H1 (cell line): ENCODE data around the gene DESI1. TPM values are rescaled to one million over a fixed set of nuclear protein-coding genes. Genes with fewer than 3 reads are reported as not detected.

ENCODE experiments used
- CTCF ChIA-PET: fragments of 300-600 bp; sonication (Branson Sonifier 250); formaldehyde crosslinking; loops from one replicate; lab custom pipeline; 2021; ENCODE audit not compliant: partially characterized antibody; lab: Charles Lee
- POLR2A ChIA-PET: fragments of 300-600 bp; sonication (Branson Sonifier 250); formaldehyde crosslinking; loops from one replicate; lab custom pipeline; 2021; ENCODE audit warnings: inconsistent platforms; ENCODE audit not compliant: partially characterized antibody; lab: Charles Lee
- DNase-seq, 2 experiments: peaks; one replicate each; pipeline versions ENCODE4 v3.0.0 to v3.0.0-alpha.2; 2010 to 2022; ENCODE audit warnings: low spot score in 2 of 2, low read depth in 1 of 2, mixed read lengths in 1 of 2
- FAIRE-seq: peaks from 2 replicates; lab custom pipeline; 2011; peaks lifted over from hg19 to GRCh38; lab: Jason Lieb, UNC
- H2AFZ ChIP-seq: 2 replicates; pipeline ENCODE4 v1.8.1; 2012; ENCODE audit warnings: low read length, inconsistent platforms
- H2AK5ac ChIP-seq: 2 replicates; pipeline ENCODE4 v1.6.1; 2013; ENCODE audit warnings: low read depth, low read length
- H2BK120ac ChIP-seq: replicated peaks from 2 replicates; pipeline ENCODE3; 2013; ENCODE audit warnings: low read depth, low read length, inconsistent platforms
- H2BK12ac ChIP-seq: 2 replicates; pipeline ENCODE4 v1.6.1; 2013; ENCODE audit warnings: low read depth, low read length
- H2BK15ac ChIP-seq: 2 replicates; pipeline ENCODE4 v1.6.1; 2013; ENCODE audit warnings: low read length
- H2BK20ac ChIP-seq: 2 replicates; pipeline ENCODE4 v1.6.1; 2013; ENCODE audit warnings: low read length
- H2BK5ac ChIP-seq: 2 replicates; pipeline ENCODE4 v1.6.1; 2013; ENCODE audit warnings: low read depth, low read length
- H3K14ac ChIP-seq: 2 replicates; pipeline ENCODE4 v1.6.1; 2013; ENCODE audit warnings: inconsistent platforms; ENCODE audit not compliant: insufficient read length
- H3K18ac ChIP-seq: 2 replicates; pipeline ENCODE4 v1.6.1; 2013; ENCODE audit warnings: low read length; ENCODE audit errors: extremely low read depth
- H3K23ac ChIP-seq: 2 replicates; pipeline ENCODE4 v1.6.1; 2013; ENCODE audit warnings: inconsistent platforms; ENCODE audit not compliant: insufficient read length
- H3K23me2 ChIP-seq: 2 replicates; pipeline ENCODE4 v1.6.1; 2013; ENCODE audit warnings: low read depth, low read length
- H3K27ac ChIP-seq: 2 replicates; pipeline ENCODE4 v1.6.1; 2011; ENCODE audit warnings: low read depth, low read length, inconsistent platforms
- H3K27me3 ChIP-seq, 4 experiments: replicated peaks in 1 of 4; 1 replicate in 1 of 4; 2 replicates in 3 of 4; pipeline versions ENCODE4 v1.6.1 to v1.8.1; 2011 to 2013; ENCODE audit warnings: low read length in 3 of 4, mild to moderate bottlenecking in 3 of 4, inconsistent platforms in 2 of 4, mixed read lengths in 2 of 4, moderate library complexity in 1 of 4; ENCODE audit not compliant: control insufficient read depth in 3 of 4, insufficient read depth in 3 of 4; ENCODE audit errors: extremely low read depth in 1 of 4
- H3K36me3 ChIP-seq, 4 experiments: 2 replicates each; pipeline versions ENCODE4 v1.6.1 to v1.8.1; 2011 to 2013; ENCODE audit warnings: mild to moderate bottlenecking in 4 of 4, low read length in 3 of 4, moderate library complexity in 2 of 4, control low read depth in 1 of 4, inconsistent platforms in 1 of 4; ENCODE audit not compliant: insufficient read depth in 4 of 4, control insufficient read depth in 2 of 4
- H3K4ac ChIP-seq: replicated peaks from 2 replicates; pipeline ENCODE3; 2013; ENCODE audit warnings: low read length, low read depth, mixed read lengths, inconsistent platforms; ENCODE audit not compliant: insufficient read length
- H3K4me1 ChIP-seq, 4 experiments: replicated peaks in 1 of 4; 1 replicate in 1 of 4; 2 replicates in 3 of 4; pipeline versions ENCODE4 v1.6.1 to v1.8.1; 2011 to 2013; ENCODE audit warnings: low read length in 3 of 4, inconsistent platforms in 2 of 4, mixed read lengths in 1 of 4; ENCODE audit not compliant: insufficient read depth in 4 of 4, control insufficient read depth in 3 of 4
- H3K4me2 ChIP-seq, 2 experiments: 2 replicates each; pipeline versions ENCODE4 v1.6.1 to v1.8.1; 2011 to 2013; ENCODE audit warnings: low read depth in 2 of 2, low read length in 2 of 2, control low read depth in 1 of 2, inconsistent platforms in 1 of 2, mild to moderate bottlenecking in 1 of 2; ENCODE audit not compliant: insufficient read depth in 1 of 2
- H3K4me3 ChIP-seq, 4 experiments: fragments of 200-600, 300-600 bp in 1 of 4; sonication (generic), shearing (Covaris generic), sonication (Bioruptor Twin) in 1 of 4; 2 replicates each; pipeline versions ENCODE4 v1.5.1 to v1.8.1; 2011 to 2016; ENCODE audit warnings: low read length in 4 of 4, low read depth in 3 of 4, control low read depth in 2 of 4, inconsistent platforms in 2 of 4, mild to moderate bottlenecking in 2 of 4, mixed read lengths in 1 of 4, moderate library complexity in 1 of 4; ENCODE audit not compliant: insufficient read depth in 2 of 4; ENCODE audit errors: extremely low read depth in 1 of 4
- H3K56ac ChIP-seq: replicated peaks from 2 replicates; pipeline ENCODE3; 2013; ENCODE audit warnings: low read depth, mild to moderate bottlenecking, mixed read lengths, low read length, inconsistent platforms; ENCODE audit not compliant: insufficient read length
- H3K79me1 ChIP-seq: 2 replicates; pipeline ENCODE4 v1.6.1; 2013; ENCODE audit warnings: low read depth, low read length, control low read depth
- H3K79me2 ChIP-seq, 2 experiments: 2 replicates each; pipeline versions ENCODE4 v1.6.1 to v1.8.1; 2012 to 2013; ENCODE audit warnings: low read length in 2 of 2, mild to moderate bottlenecking in 2 of 2, inconsistent platforms in 1 of 2; ENCODE audit not compliant: insufficient read depth in 2 of 2, control insufficient read depth in 1 of 2
- H3K9ac ChIP-seq, 4 experiments: replicated peaks in 1 of 4; 1 replicate in 1 of 4; 2 replicates in 3 of 4; pipeline versions ENCODE4 v1.6.1 to v1.8.1; 2011 to 2013; ENCODE audit warnings: low read depth in 3 of 4, low read length in 3 of 4, control low read depth in 2 of 4, mild to moderate bottlenecking in 2 of 4, moderate library complexity in 2 of 4, inconsistent platforms in 1 of 4; ENCODE audit errors: extremely low read depth in 1 of 4
- H3K9me3 ChIP-seq, 2 experiments: 2 replicates each; pipeline versions ENCODE4 v1.6.1 to v1.8.1; 2012 to 2013; ENCODE audit warnings: mild to moderate bottlenecking in 2 of 2, moderate library complexity in 2 of 2, control low read depth in 1 of 2, inconsistent platforms in 1 of 2, low read depth in 1 of 2, low read length in 1 of 2, mixed read lengths in 1 of 2; ENCODE audit not compliant: insufficient read depth in 2 of 2
- H4K20me1 ChIP-seq, 2 experiments: replicated peaks in 1 of 2; 2 replicates each; pipeline versions ENCODE3 to v1.8.1; 2011 to 2013; ENCODE audit warnings: inconsistent platforms in 2 of 2, low read length in 2 of 2, mild to moderate bottlenecking in 1 of 2; ENCODE audit not compliant: insufficient read depth in 2 of 2, control insufficient read depth in 1 of 2
- H4K5ac ChIP-seq: 2 replicates; pipeline ENCODE4 v1.6.1; 2013; ENCODE audit warnings: low read length, low read depth, mixed read lengths, inconsistent platforms; ENCODE audit not compliant: insufficient read length
- H4K8ac ChIP-seq: 2 replicates; pipeline ENCODE4 v1.8.0; 2013; ENCODE audit warnings: mild to moderate bottlenecking, moderate library complexity, low read length, inconsistent platforms; ENCODE audit not compliant: insufficient read depth; ENCODE audit errors: extremely low read depth
- H4K91ac ChIP-seq: replicated peaks from 2 replicates; pipeline ENCODE3; 2013; ENCODE audit warnings: low read length, mixed read lengths, inconsistent platforms; ENCODE audit not compliant: insufficient read length
- CBX8 ChIP-seq: fragments of 300-800, 300-1000 bp; sonication (generic); IDR thresholded peaks from 2 replicates; pipeline ENCODE4 v1.7.1; 2016; ENCODE audit warnings: low read depth, low read length, borderline replicate concordance
- FOSL1 ChIP-seq: IDR thresholded peaks from 2 replicates; pipeline ENCODE4 v1.6.1; 2011; ENCODE audit warnings: mild to moderate bottlenecking, low read depth, low read length, moderate library complexity; ENCODE audit not compliant: insufficient read depth
- TCF12 ChIP-seq: IDR thresholded peaks from 2 replicates; pipeline ENCODE4 v1.6.1; 2011; ENCODE audit warnings: low read depth, mild to moderate bottlenecking, low read length
- TEAD4 ChIP-seq: IDR thresholded peaks from 2 replicates; pipeline ENCODE4 v1.6.1; 2012; ENCODE audit warnings: low read depth, low read length, inconsistent platforms, mixed read lengths
- USF2 ChIP-seq: IDR thresholded peaks from 2 replicates; pipeline ENCODE4 v1.6.1; 2011; ENCODE audit warnings: low read length, improper control_type of control experiment
- WGBS, 2 experiments: shearing (Covaris generic) in 1 of 2; methylation state at CpG; one replicate each; pipeline versions ENCODE4 v1.1.6 to v1.1.7; 2013 to 2015; ENCODE audit warnings: low lambda C conversion rate in 2 of 2, mixed read lengths in 2 of 2, inconsistent platforms in 1 of 2, low coverage in 1 of 2, missing lambda C conversion rate in 1 of 2; ENCODE audit not compliant: insufficient replicate concordance in 2 of 2, insufficient coverage in 1 of 2, insufficient read length in 1 of 2; ENCODE audit errors: extremely low coverage in 1 of 2, missing lambda C conversion rate in 1 of 2; 5-methylcytosine and 5-hydroxymethylcytosine counted together
- polyA plus RNA-seq, 7 experiments: library from polyadenylated mRNA; depleted of rRNA in 3 of 7; stranded (reverse) in 5 of 7; unstranded in 2 of 7; fragments of >200 nt in 5 of 7; fragments of 200-250 nt in 2 of 7; gene quantifications; 1 replicate in 5 of 7; 2 replicates in 1 of 7; 4 replicates in 1 of 7; pipeline versions ENCODE4 v1.2.1 to v1.2.3, GENCODE V29; 2011 to 2013; ENCODE audit warnings: missing spikeins in 2 of 7, mixed read lengths in 2 of 7
- total RNA-seq: library from RNA; stranded (reverse); fragmentation: NEBNext Ultra II Directional; extraction: Animal tissue kit (Norgen Biotek cat#: 25700); gene quantifications from 2 replicates; pipeline ENCODE4 v1.2.1, GENCODE V29; 2021

Gene DESI1
- total and polyA plus RNA-seq, 2 of the 8 experiments (the other 6 are each of a cell fraction or from before 2014, with no cell fraction given): 27.6 to 34.3 TPM

- no peak overlapping the region for H2BK5ac ChIP-seq
- no peak overlapping the region for H3K23ac ChIP-seq
- H3K14ac ChIP-seq: no peak overlapping the region
- H2BK12ac ChIP-seq: no peak overlapping the region
- H3K9ac ChIP-seq: no peak overlapping the region
- H3K36me3 ChIP-seq: no peaks in the 10 kb centered on the region
- no peaks in the 10 kb centered on the region for H3K79me2 ChIP-seq
- H4K8ac ChIP-seq: no peak overlapping the region
- no peak overlapping the region for H3K4me2 ChIP-seq
- H3K4me1 ChIP-seq: no peaks in the 10 kb centered on the region; a peak in 2 of 7 replicates
- H3K4ac ChIP-seq: no peak overlapping the region
- DNase-seq (no peak), FAIRE-seq (no peak)
- no peaks in the 10 kb centered on the region for H3K23me2 ChIP-seq
- no peak overlapping the region for H2BK15ac ChIP-seq
- H4K91ac ChIP-seq: no peak overlapping the region
- WGBS, 2 experiments: 92% methylated on average over 12 of the region's 12 CpGs; no CpG with 5 or more reads in 1 of the 2 experiments
- H2AK5ac ChIP-seq: no peak overlapping the region
- no peak overlapping the region for H3K4me3 ChIP-seq
- H4K5ac ChIP-seq: no peak overlapping the region
- no peak overlapping the region for H2BK20ac ChIP-seq
- H2BK120ac ChIP-seq: no peak overlapping the region
- ChIA-PET CTCF (interaction anchor here (1.0 to 8.6 kb wide), 8 partner anchors 12 to 137 kb away, joined by 3 to 169 read pairs (median 10); partner anchors contain the start of genes CSDC2 and PMM1), POLR2A (interaction anchor here (0.9 to 4.6 kb wide), 7 partner anchors 10 to 131 kb away, joined by 3 to 42 read pairs (median 3); partner anchors contain the start of gene PMM1)
- no peaks in the 10 kb centered on the region; the same call in 1 of the 2 replicates for H3K79me1 ChIP-seq
- no peaks in the 10 kb centered on the region for H3K27me3 ChIP-seq
- H3K9me3 ChIP-seq: no peaks in the 10 kb centered on the region
- H3K18ac ChIP-seq: no peak overlapping the region
- peaks cover 0 to 7% of the 10 kb centered on the region in 2 experiments for H4K20me1 ChIP-seq
- H3K27ac ChIP-seq: no peak overlapping the region
- H3K56ac ChIP-seq: no peak overlapping the region
- no peak overlapping the region for H2AFZ ChIP-seq
- TF ChIP-seq FOSL1 (no peak), CBX8 (no peak), TCF12 (no peak), TEAD4 (no peak), USF2 (no peak)
Measured at GRCh38 chr22:41579297-41579996, 41.4 kb downstream of the DESI1 start.
